ENCODE data around the gene CAMK4.

- TF ChIP-seq CTCF (IDR thresholded peaks at IDR 0.05 in 2 of 3, conservative IDR thresholded peaks at IDR 0.05 in 1 of 3; ENCODE audit: borderline replicate concordance in 1 of 3, insufficient read depth in 1 of 3, low read depth in 2 of 3, low read length in 2 of 3): no peak
- TF ChIP-seq MAX (IDR thresholded peaks at IDR 0.05): no peak
- TF ChIP-seq SIN3A (IDR thresholded peaks at IDR 0.05; ENCODE audit: low read depth): no peak
- TF ChIP-seq ATF3 (IDR thresholded peaks at IDR 0.05): no peak
- no peak for TF ChIP-seq YY1 (IDR thresholded peaks at IDR 0.05; ENCODE audit: extremely low read depth, insufficient replicate concordance, low read depth, low read length)
- TF ChIP-seq CBX3 (IDR thresholded peaks at IDR 0.05; ENCODE audit: low read depth): no peak
- no peak for TF ChIP-seq POLR2A (IDR thresholded peaks at IDR 0.05; ENCODE audit: borderline replicate concordance, extremely low read depth, insufficient read depth, insufficient read length)
Measured at GRCh38 chr5:111434800-111435199, 210.6 kb downstream of the CAMK4 start.

Measured in HCT116 (cell line).